Skeletal muscle satellite cell (primary cell): ENCODE data around the gene MRPL48.

Experiments
- H3K27me3 ChIP-seq: 2 replicates; pipeline ENCODE4 v1.7.0; 2013; ENCODE audit warnings: low read length; ENCODE audit not compliant: control insufficient read depth, insufficient read depth
- H3K36me3 ChIP-seq: 2 replicates; pipeline ENCODE4 v1.7.0; 2013; ENCODE audit warnings: mild to moderate bottlenecking, control low read depth, low read length; ENCODE audit not compliant: insufficient read depth
- H3K4me1 ChIP-seq: 2 replicates; pipeline ENCODE4 v1.7.0; 2013; ENCODE audit warnings: low read length; ENCODE audit not compliant: control insufficient read depth, insufficient read depth
- H3K4me2 ChIP-seq: 2 replicates; pipeline ENCODE4 v1.7.0; 2013; ENCODE audit warnings: mild to moderate bottlenecking, low read length
- H3K4me3 ChIP-seq: 2 replicates; pipeline ENCODE4 v1.7.0; 2013; ENCODE audit warnings: low read length
- H3K9ac ChIP-seq: 2 replicates; pipeline ENCODE4 v1.7.0; 2013; ENCODE audit warnings: mild to moderate bottlenecking, low read depth, low read length, moderate library complexity
- H3K9me3 ChIP-seq: replicated peaks from 2 replicates; pipeline ENCODE4 v1.7.0; 2013; ENCODE audit warnings: mild to moderate bottlenecking, control low read depth, low read length

The MRPL48 gene

GRCh38 chr11:73801136-73801535, 13.5 kb downstream of the MRPL48 start:
- H3K4me1 ChIP-seq, result peaks cover 2% of the 10 kb centered on the region
- no peak overlapping the region for H3K9ac ChIP-seq
- no peak overlapping the region for H3K4me2 ChIP-seq
- no peak overlapping the region for H3K4me3 ChIP-seq
- no peaks in the 10 kb centered on the region for H3K9me3 ChIP-seq
- H3K27me3 ChIP-seq, result no peaks in the 10 kb centered on the region
- H3K36me3 ChIP-seq, result no peaks in the 10 kb centered on the region

- Histone ChIP-seq H3K36me3 (no peaks in the 10 kb centered on the region), H3K9me3 (no peaks in the 10 kb centered on the region), H3K4me2 (no peak overlapping the region), H3K4me1 (no peaks in the 10 kb centered on the region), H3K27me3 (no peaks in the 10 kb centered on the region), H3K9ac (no peak overlapping the region), H3K4me3 (no peak overlapping the region)
Observed at GRCh38 chr11:73804712-73805111, 17.0 kb downstream of the MRPL48 start.

GRCh38 chr11:73808052-73808451, 20.4 kb downstream of the MRPL48 start:
- Histone ChIP-seq H3K36me3 (no peaks in the 10 kb centered on the region), H3K4me1 (peaks cover 5% of the 10 kb centered on the region), H3K27me3 (no peaks in the 10 kb centered on the region), H3K4me3 (no peak overlapping the region), H3K4me2 (no peak overlapping the region), H3K9ac (no peak overlapping the region), H3K9me3 (no peaks in the 10 kb centered on the region)

GRCh38 chr11:73810637-73811036, 23.0 kb downstream of the MRPL48 start:
- H3K36me3 ChIP-seq, result no peaks in the 10 kb centered on the region
- peaks cover 5% of the 10 kb centered on the region for H3K4me1 ChIP-seq
- no peak overlapping the region for H3K9ac ChIP-seq
- H3K9me3 ChIP-seq, result no peaks in the 10 kb centered on the region
- H3K4me2 ChIP-seq, result no peak overlapping the region
- H3K4me3 ChIP-seq, result no peak overlapping the region
- no peaks in the 10 kb centered on the region for H3K27me3 ChIP-seq

GRCh38 chr11:73812234-73812633, 24.6 kb downstream of the MRPL48 start:
- Histone ChIP-seq H3K9ac (no peak overlapping the region), H3K9me3 (no peaks in the 10 kb centered on the region), H3K27me3 (no peaks in the 10 kb centered on the region), H3K4me3 (no peak overlapping the region), H3K4me1 (peaks cover 5% of the 10 kb centered on the region), H3K36me3 (no peaks in the 10 kb centered on the region), H3K4me2 (no peak overlapping the region)

GRCh38 chr11:73814812-73815211, 27.1 kb downstream of the MRPL48 start:
- no peaks in the 10 kb centered on the region for H3K9me3 ChIP-seq
- H3K4me3 ChIP-seq, result no peak overlapping the region
- H3K27me3 ChIP-seq, result no peaks in the 10 kb centered on the region
- no peak overlapping the region for H3K4me2 ChIP-seq
- H3K36me3 ChIP-seq, result no peaks in the 10 kb centered on the region
- H3K4me1 ChIP-seq, result peaks cover 5% of the 10 kb centered on the region
- no peak overlapping the region for H3K9ac ChIP-seq

GRCh38 chr11:73818846-73819245, 31.2 kb downstream of the MRPL48 start:
- H3K4me2 ChIP-seq, result no peak overlapping the region
- H3K4me3 ChIP-seq, result no peak overlapping the region
- H3K36me3 ChIP-seq, result no peaks in the 10 kb centered on the region
- no peaks in the 10 kb centered on the region for H3K27me3 ChIP-seq
- H3K9me3 ChIP-seq, result no peaks in the 10 kb centered on the region
- H3K9ac ChIP-seq, result no peak overlapping the region
- no peaks in the 10 kb centered on the region for H3K4me1 ChIP-seq

GRCh38 chr11:73830261-73830660, 42.6 kb downstream of the MRPL48 start:
- Histone ChIP-seq H3K4me2 (no peak overlapping the region), H3K36me3 (peaks cover 7% of the 10 kb centered on the region), H3K4me3 (no peak overlapping the region), H3K4me1 (no peaks in the 10 kb centered on the region), H3K27me3 (no peaks in the 10 kb centered on the region), H3K9me3 (no peaks in the 10 kb centered on the region), H3K9ac (no peak overlapping the region)

- H3K4me1 ChIP-seq, result no peaks in the 10 kb centered on the region
- H3K4me2 ChIP-seq, result no peak overlapping the region
- H3K36me3 ChIP-seq, result peaks cover 4% of the 10 kb centered on the region
- H3K9ac ChIP-seq, result no peak overlapping the region
- H3K9me3 ChIP-seq, result no peaks in the 10 kb centered on the region
- H3K27me3 ChIP-seq, result no peaks in the 10 kb centered on the region
- H3K4me3 ChIP-seq, result no peak overlapping the region
Observed at GRCh38 chr11:73833067-73833466, 45.4 kb downstream of the MRPL48 start.

GRCh38 chr11:73838443-73839122, 50.9 kb downstream of the MRPL48 start:
- Histone ChIP-seq H3K36me3 (no peaks in the 10 kb centered on the region), H3K9me3 (no peaks in the 10 kb centered on the region), H3K4me2 (no peak overlapping the region), H3K4me1 (peaks cover 7% of the 10 kb centered on the region), H3K4me3 (no peak overlapping the region), H3K27me3 (no peaks in the 10 kb centered on the region), H3K9ac (no peak overlapping the region)

- no peak overlapping the region for H3K4me2 ChIP-seq
- H3K4me1 ChIP-seq, result peaks cover 7% of the 10 kb centered on the region
- H3K9me3 ChIP-seq, result no peaks in the 10 kb centered on the region
- no peak overlapping the region for H3K9ac ChIP-seq
- no peaks in the 10 kb centered on the region for H3K27me3 ChIP-seq
- no peak overlapping the region for H3K4me3 ChIP-seq
- H3K36me3 ChIP-seq, result no peaks in the 10 kb centered on the region
Observed at GRCh38 chr11:73839123-73839457, 51.4 kb downstream of the MRPL48 start.

- Histone ChIP-seq H3K27me3 (no peaks in the 10 kb centered on the region), H3K9ac (no peak overlapping the region), H3K4me3 (no peak overlapping the region), H3K36me3 (no peaks in the 10 kb centered on the region), H3K4me1 (no peaks in the 10 kb centered on the region), H3K9me3 (no peaks in the 10 kb centered on the region), H3K4me2 (no peak overlapping the region)
Observed at GRCh38 chr11:73851046-73851764, 63.5 kb downstream of the MRPL48 start.
